ENCODE data around the gene LPCAT2. TPM values are rescaled to one million over a fixed set of nuclear protein-coding genes. Genes with fewer than 3 reads are reported as not detected.
A peak's percentile ranks its signal among the peaks of the same experiment; 100 is the strongest.

The LPCAT2 gene
- polyA plus RNA-seq, 3 donors: 28.5 to 49.7 (median 47.1) TPM

GRCh38 chr16:55527885-55528284 lies 19.0 kb downstream of the LPCAT2 start:
- H3K27me3 ChIP-seq (ENCODE audit: control insufficient read depth in 2 of 2, insufficient read depth in 2 of 2, low read length in 2 of 2): no peaks in the 10 kb centered on the region
- H3K4me3 ChIP-seq (replicated peaks in 1 of 3; ENCODE audit: low read depth in 2 of 3, low read length in 3 of 3): no peak overlapping the region
- H3K27ac ChIP-seq (ENCODE audit: low read depth in 1 of 2, low read length in 2 of 2): no peak overlapping the region
- no peaks in the 10 kb centered on the region for H3K79me2 ChIP-seq (ENCODE audit: insufficient read depth, low read length)
- no peaks in the 10 kb centered on the region for H3K4me1 ChIP-seq (ENCODE audit: control insufficient read depth in 1 of 2, insufficient read depth in 2 of 2, low read length in 2 of 2)
- peaks cover 27% of the 10 kb centered on the region for H4K20me1 ChIP-seq (ENCODE audit: insufficient read depth, low read length)
- no peak overlapping the region for H2AFZ ChIP-seq (ENCODE audit: insufficient read depth, low read depth, low read length, poor library complexity, severe bottlenecking)
- Mint-ChIP-seq H3K36me3 (peaks cover 45 to 50% of the 10 kb centered on the region in 2 donors), H3K4me1 (no peaks in the 10 kb centered on the region), H3K9me3 (peaks cover 0 to 3% (median 0%) of the 10 kb centered on the region in 7 donors), H3K27ac (no peak overlapping the region), H3K4me3 (no peak overlapping the region), H3K27me3 (ENCODE audit: low read depth in 3 of 3) (no peaks in the 10 kb centered on the region)
- intact Hi-C loops (cut with micrococcal nuclease): no loop called here
- DNase-seq: no peak
- peaks cover 50 to 74% of the 10 kb centered on the region in 2 donors for H3K36me3 ChIP-seq (replicated peaks in 1 of 2; ENCODE audit: control insufficient read depth in 1 of 2, insufficient read depth in 2 of 2, low read length in 2 of 2)
- no peak for TF ChIP-seq CTCF (IDR thresholded peaks at IDR 0.05)
- no peak overlapping the region for H3K9ac ChIP-seq (ENCODE audit: insufficient read depth, low read length, poor library complexity, severe bottlenecking)
- H3K4me2 ChIP-seq (replicated peaks; ENCODE audit: extremely low read depth, low read length, poor library complexity, severe bottlenecking): no peak overlapping the region
- no peaks in the 10 kb centered on the region for H3K9me3 ChIP-seq (replicated peaks in 1 of 2; ENCODE audit: control insufficient read depth in 1 of 2, insufficient read depth in 1 of 2, low read length in 2 of 2)

- peak overlapping the region in 2 of 7 donors; percentile 4 to 11 for H3K27ac Mint-ChIP-seq
- H3K36me3 ChIP-seq (replicated peaks in 1 of 2; ENCODE audit: control insufficient read depth in 1 of 2, insufficient read depth in 2 of 2, low read length in 2 of 2): peaks cover 57 to 84% of the 10 kb centered on the region in 2 donors
- H3K36me3 Mint-ChIP-seq: peaks cover 45 to 57% of the 10 kb centered on the region in 2 donors
- H3K9me3 ChIP-seq (replicated peaks in 1 of 2; ENCODE audit: control insufficient read depth in 1 of 2, insufficient read depth in 1 of 2, low read length in 2 of 2): no peaks in the 10 kb centered on the region
- no peak for DNase-seq
- H3K9me3 Mint-ChIP-seq: peaks cover 0 to 3% (median 0%) of the 10 kb centered on the region in 7 donors
- no peaks in the 10 kb centered on the region for H3K79me2 ChIP-seq (ENCODE audit: insufficient read depth, low read length)
- no peak overlapping the region for H3K27ac ChIP-seq (ENCODE audit: low read depth in 1 of 2, low read length in 2 of 2)
- H3K4me2 ChIP-seq (replicated peaks; ENCODE audit: extremely low read depth, low read length, poor library complexity, severe bottlenecking): no peak overlapping the region
- no peaks in the 10 kb centered on the region for H3K4me1 ChIP-seq (ENCODE audit: control insufficient read depth in 1 of 2, insufficient read depth in 2 of 2, low read length in 2 of 2)
- intact Hi-C loops (cut with micrococcal nuclease): no loop called here
- no peaks in the 10 kb centered on the region for H3K27me3 Mint-ChIP-seq (ENCODE audit: low read depth in 3 of 3)
- H3K27me3 ChIP-seq (ENCODE audit: control insufficient read depth in 2 of 2, insufficient read depth in 2 of 2, low read length in 2 of 2): no peaks in the 10 kb centered on the region
- H3K4me3 Mint-ChIP-seq: no peak overlapping the region
- no peaks in the 10 kb centered on the region for H3K4me1 Mint-ChIP-seq
- H4K20me1 ChIP-seq (ENCODE audit: insufficient read depth, low read length): peaks cover 18% of the 10 kb centered on the region
- H3K9ac ChIP-seq (ENCODE audit: insufficient read depth, low read length, poor library complexity, severe bottlenecking): no peak overlapping the region
- H3K4me3 ChIP-seq (replicated peaks in 1 of 3; ENCODE audit: low read depth in 2 of 3, low read length in 3 of 3): no peak overlapping the region
- H2AFZ ChIP-seq (ENCODE audit: insufficient read depth, low read depth, low read length, poor library complexity, severe bottlenecking): no peak overlapping the region
- WGBS (ENCODE audit: insufficient coverage): no CpG with 5 or more reads among the region's 2 CpGs
- no peak for TF ChIP-seq CTCF (IDR thresholded peaks at IDR 0.05)
Observed at GRCh38 chr16:55529018-55529417, 20.1 kb downstream of the LPCAT2 start.
